ENCODE data around the gene CYRIA.

DNA sequence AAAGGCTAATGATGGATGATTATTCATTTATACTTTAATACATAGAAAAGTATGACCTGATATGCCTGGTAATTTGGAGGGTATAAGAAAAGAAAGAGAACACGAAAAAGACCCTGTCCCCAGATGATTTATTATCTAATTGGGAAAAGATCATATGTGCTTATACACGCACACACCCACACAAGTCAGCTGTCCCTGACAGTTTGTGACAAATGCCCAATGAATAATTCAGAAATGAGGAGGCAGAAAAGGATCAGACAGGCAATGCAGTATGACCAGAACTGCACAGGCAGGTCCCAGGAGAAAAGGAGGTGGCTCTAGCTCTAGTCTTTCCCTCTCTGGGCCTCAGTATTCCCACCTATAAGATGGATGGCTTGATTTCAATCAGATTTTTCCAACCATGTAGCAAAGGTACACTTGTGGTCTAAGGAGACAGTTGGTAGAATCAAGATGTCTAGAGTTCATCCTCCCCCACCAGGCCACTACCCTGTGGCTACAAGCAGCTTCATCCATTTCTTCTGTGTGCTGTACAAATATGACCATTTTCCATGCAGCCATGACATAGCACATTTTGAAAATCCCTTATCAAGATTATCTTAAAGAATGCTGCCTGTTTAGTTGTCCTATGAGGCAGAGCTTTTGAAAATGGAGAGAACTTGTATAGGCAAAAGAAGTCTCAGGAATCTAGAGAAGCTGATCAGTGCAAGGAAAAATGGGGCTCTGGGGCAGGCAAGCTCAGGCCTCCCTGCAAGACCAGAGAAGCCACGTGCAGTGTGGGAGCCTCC lies 19.7 kb downstream of the CYRIA start:
- TF ChIP-seq, protein P1, sequence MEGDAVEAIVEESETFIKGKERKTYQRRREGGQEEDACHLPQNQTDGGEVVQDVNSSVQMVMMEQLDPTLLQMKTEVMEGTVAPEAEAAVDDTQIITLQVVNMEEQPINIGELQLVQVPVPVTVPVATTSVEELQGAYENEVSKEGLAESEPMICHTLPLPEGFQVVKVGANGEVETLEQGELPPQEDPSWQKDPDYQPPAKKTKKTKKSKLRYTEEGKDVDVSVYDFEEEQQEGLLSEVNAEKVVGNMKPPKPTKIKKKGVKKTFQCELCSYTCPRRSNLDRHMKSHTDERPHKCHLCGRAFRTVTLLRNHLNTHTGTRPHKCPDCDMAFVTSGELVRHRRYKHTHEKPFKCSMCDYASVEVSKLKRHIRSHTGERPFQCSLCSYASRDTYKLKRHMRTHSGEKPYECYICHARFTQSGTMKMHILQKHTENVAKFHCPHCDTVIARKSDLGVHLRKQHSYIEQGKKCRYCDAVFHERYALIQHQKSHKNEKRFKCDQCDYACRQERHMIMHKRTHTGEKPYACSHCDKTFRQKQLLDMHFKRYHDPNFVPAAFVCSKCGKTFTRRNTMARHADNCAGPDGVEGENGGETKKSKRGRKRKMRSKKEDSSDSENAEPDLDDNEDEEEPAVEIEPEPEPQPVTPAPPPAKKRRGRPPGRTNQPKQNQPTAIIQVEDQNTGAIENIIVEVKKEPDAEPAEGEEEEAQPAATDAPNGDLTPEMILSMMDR (IDR thresholded peaks at IDR 0.05; ENCODE audit: low read length): no peak
- TF ChIP-seq EZH2 (IDR thresholded peaks at IDR 0.05; ENCODE audit: borderline replicate concordance, low read length): no peak
